Fibroblast of lung (primary cell): ENCODE results near the gene AFTPH. TPM values are rescaled to one million over a fixed set of nuclear protein-coding genes. Genes with fewer than 3 reads are reported as not detected.

ENCODE experiments used
- DNase-seq, 2 donors: peaks; one replicate each; pipeline versions ENCODE4 v3.0.0 to v3.0.0-alpha.2; 2010; ENCODE audit warnings: low read depth in 2 of 2
- H2AFZ ChIP-seq: 2 replicates; pipeline ENCODE4 v1.5.1; 2012; ENCODE audit warnings: low read length, control low read depth, inconsistent platforms
- H3K27ac ChIP-seq: 2 replicates; pipeline ENCODE4 v1.5.1; 2011; ENCODE audit warnings: low read length, control low read depth; ENCODE audit not compliant: insufficient read depth
- H3K27me3 ChIP-seq: 2 replicates; pipeline ENCODE4 v1.5.1; 2011; ENCODE audit warnings: mild to moderate bottlenecking, low read length; ENCODE audit not compliant: control insufficient read depth, insufficient read depth
- H3K36me3 ChIP-seq: 2 replicates; pipeline ENCODE4 v1.5.1; 2011; ENCODE audit warnings: low read length; ENCODE audit not compliant: control insufficient read depth, insufficient read depth
- H3K4me1 ChIP-seq: 2 replicates; pipeline ENCODE4 v1.5.1; 2011; ENCODE audit warnings: low read length; ENCODE audit not compliant: control insufficient read depth, insufficient read depth; ENCODE audit errors: extremely low read depth
- H3K4me2 ChIP-seq: 2 replicates; pipeline ENCODE4 v1.5.1; 2011; ENCODE audit warnings: low read length, control low read depth; ENCODE audit not compliant: insufficient read depth; ENCODE audit errors: extremely low read depth
- H3K4me3 ChIP-seq, 4 experiments: fragments of 200-600 bp in 1 of 4; sonication (generic) in 1 of 4; replicated peaks in 1 of 4; 2 replicates each; pipeline ENCODE4 v1.5.1; 2011 to 2016; ENCODE audit warnings: low read length in 4 of 4, low read depth in 3 of 4, mild to moderate bottlenecking in 3 of 4, control low read depth in 2 of 4, inconsistent platforms in 1 of 4, mixed read lengths in 1 of 4; ENCODE audit not compliant: insufficient read depth in 1 of 4; ENCODE audit errors: control extremely low read depth in 1 of 4
- H3K79me2 ChIP-seq: 2 replicates; pipeline ENCODE4 v1.5.1; 2012; ENCODE audit warnings: mild to moderate bottlenecking, low read length, inconsistent platforms; ENCODE audit not compliant: control insufficient read depth, insufficient read depth
- H3K9ac ChIP-seq: 2 replicates; pipeline ENCODE4 v1.5.1; 2011; ENCODE audit warnings: mild to moderate bottlenecking, low read length, control low read depth; ENCODE audit not compliant: insufficient read depth
- H3K9me3 ChIP-seq: 2 replicates; pipeline ENCODE4 v1.5.1; 2012; ENCODE audit warnings: low read depth, low read length; ENCODE audit not compliant: control insufficient read depth, insufficient read depth
- H4K20me1 ChIP-seq: 2 replicates; pipeline ENCODE4 v1.5.1; 2011; ENCODE audit warnings: low read length; ENCODE audit not compliant: control insufficient read depth, insufficient read depth; ENCODE audit errors: extremely low read depth
- CTCF ChIP-seq, 2 donors: IDR thresholded peaks in 1 of 2; conservative IDR thresholded peaks in 1 of 2; 1 replicate in 1 of 2; 2 replicates in 1 of 2; pipeline ENCODE4 v1.5.1; 2011 to 2012; ENCODE audit warnings: low read length in 2 of 2, control low read depth in 1 of 2, inconsistent platforms in 1 of 2, low read depth in 1 of 2, mild to moderate bottlenecking in 1 of 2
- EZH2 ChIP-seq: IDR thresholded peaks from 2 replicates; pipeline ENCODE4 v1.5.1; 2012; ENCODE audit warnings: low read length, control low read depth, mild to moderate bottlenecking; ENCODE audit errors: missing control alignments
- polyA plus RNA-seq, 2 donors: library from polyadenylated mRNA; depleted of rRNA in 1 of 2; stranded (reverse) in 1 of 2; unstranded in 1 of 2; fragments of >200 nt; gene quantifications; 2 replicates each; pipeline ENCODE4 v1.2.1, GENCODE V29; 2011 to 2012; ENCODE audit warnings: missing spikeins in 1 of 2
- total RNA-seq: library from RNA; depleted of rRNA; stranded (reverse); fragments of >200 nt; gene quantifications from 2 replicates; pipeline ENCODE4 v1.2.1, GENCODE V29; 2014

The AFTPH gene
- total and polyA plus RNA-seq, 2 donors (not counting 1 experiment from before 2014, with no cell fraction given), result 15.8 to 43.3 TPM

DNA sequence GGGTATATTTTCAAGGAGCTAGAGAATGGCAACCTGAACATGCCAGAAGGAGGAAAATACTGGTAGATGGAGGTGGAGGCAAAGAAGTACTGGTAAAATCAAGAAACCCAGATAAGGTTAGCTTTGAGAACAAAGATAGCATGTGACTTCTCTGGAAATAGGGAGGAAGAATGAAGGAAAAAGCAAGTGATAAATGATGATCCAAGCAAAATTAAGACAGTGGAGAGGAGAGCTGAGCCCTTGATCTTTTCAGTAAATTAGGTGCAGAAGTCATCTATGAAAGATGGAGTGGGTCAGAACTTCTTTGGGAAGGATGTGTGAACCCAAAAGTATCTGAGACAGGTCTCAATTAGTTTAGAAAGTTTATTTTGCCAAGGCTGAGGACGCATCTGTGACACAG is 25.7 kb upstream of the AFTPH start:
- Histone ChIP-seq H3K27ac (no peak overlapping the region), H3K4me1 (no peaks in the 10 kb centered on the region), H3K9me3 (no peaks in the 10 kb centered on the region), H3K9ac (no peak overlapping the region), H3K4me3 (no peak overlapping the region), H3K79me2 (no peaks in the 10 kb centered on the region), H4K20me1 (no peaks in the 10 kb centered on the region), H3K27me3 (peaks cover 29% of the 10 kb centered on the region), H3K4me2 (no peak overlapping the region), H2AFZ (no peak overlapping the region), H3K36me3 (no peaks in the 10 kb centered on the region)
- no peak for DNase-seq
- TF ChIP-seq CTCF (conservative IDR thresholded peaks at IDR 0.05 in 1 of 2, IDR thresholded peaks at IDR 0.05 in 1 of 2; ENCODE audit: low read depth in 1 of 2, low read length in 2 of 2), result no peak
- TF ChIP-seq EZH2, result no peak

DNA sequence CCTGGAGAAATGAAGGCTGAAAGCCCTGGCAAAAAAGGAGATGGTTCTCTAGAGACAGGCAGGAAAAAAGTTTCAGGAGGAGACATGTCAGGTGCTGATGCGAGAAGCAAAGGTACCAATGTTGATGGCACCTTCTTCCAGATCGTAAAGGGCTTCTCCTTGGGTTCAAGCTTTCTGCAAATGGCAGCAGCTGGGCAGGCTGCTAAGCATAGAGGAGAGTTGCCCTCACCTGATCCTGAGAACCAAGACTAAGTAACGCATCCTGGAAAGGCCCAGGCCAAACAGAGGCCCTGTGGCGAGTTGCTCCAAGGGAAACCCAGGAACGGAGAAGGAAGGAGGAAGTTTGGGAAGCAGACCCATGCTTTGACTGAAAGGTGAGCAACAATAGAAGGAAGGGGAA is 23.6 kb upstream of the AFTPH start:
- Histone ChIP-seq H3K4me3 (no peak overlapping the region), H3K27ac (no peak overlapping the region), H3K4me2 (no peak overlapping the region), H3K9me3 (no peaks in the 10 kb centered on the region), H2AFZ (no peak overlapping the region), H3K4me1 (no peaks in the 10 kb centered on the region), H3K79me2 (no peaks in the 10 kb centered on the region), H3K9ac (no peak overlapping the region), H3K27me3 (peaks cover 31% of the 10 kb centered on the region), H3K36me3 (no peaks in the 10 kb centered on the region), H4K20me1 (no peaks in the 10 kb centered on the region)
- DNase-seq, result no peak
- TF ChIP-seq CTCF (conservative IDR thresholded peaks at IDR 0.05 in 1 of 2, IDR thresholded peaks at IDR 0.05 in 1 of 2; ENCODE audit: low read depth in 1 of 2, low read length in 2 of 2), result no peak
- TF ChIP-seq EZH2, result no peak

DNA sequence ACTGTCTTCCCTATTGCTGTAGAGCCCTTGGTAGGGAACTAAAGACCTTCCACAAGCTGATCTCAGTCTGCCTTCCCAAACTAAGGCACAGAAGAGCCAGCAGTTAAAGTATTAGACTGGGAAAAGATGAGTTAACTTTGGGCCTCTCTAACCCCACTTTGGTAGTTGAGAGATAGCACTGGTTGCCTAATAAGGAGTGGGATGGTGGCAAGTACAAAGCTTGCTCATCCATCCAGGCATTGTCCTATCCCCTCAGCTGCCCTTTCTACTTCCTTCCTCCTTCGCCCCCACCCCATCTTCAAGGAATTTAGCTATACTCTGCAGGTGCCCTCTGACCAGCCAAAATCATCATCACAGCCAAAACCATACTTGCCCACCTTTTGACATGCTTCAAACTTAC is 22.2 kb upstream of the AFTPH start:
- H3K36me3 ChIP-seq, result no peaks in the 10 kb centered on the region
- H3K27ac ChIP-seq, result no peak overlapping the region
- H3K4me2 ChIP-seq, result no peak overlapping the region
- no peaks in the 10 kb centered on the region for H3K79me2 ChIP-seq
- H2AFZ ChIP-seq, result no peak overlapping the region
- TF ChIP-seq EZH2 (no peak), CTCF (conservative IDR thresholded peaks at IDR 0.05 in 1 of 2, IDR thresholded peaks at IDR 0.05 in 1 of 2; ENCODE audit: low read depth in 1 of 2, low read length in 2 of 2) (no peak)
- H3K27me3 ChIP-seq, result peaks cover 27% of the 10 kb centered on the region
- H3K9ac ChIP-seq, result no peak overlapping the region
- H4K20me1 ChIP-seq, result no peaks in the 10 kb centered on the region
- no peaks in the 10 kb centered on the region for H3K4me1 ChIP-seq
- DNase-seq, result no peak
- H3K4me3 ChIP-seq, result no peak overlapping the region
- no peaks in the 10 kb centered on the region for H3K9me3 ChIP-seq
